GM10266 (cell line): ENCODE data around the gene SLC16A10.
"Not testable (repeated sequence)": the region's sequence is repeated elsewhere in the genome, so short reads cannot be mapped to it uniquely, and the experiment has no call there.

Experiments
- DNase-seq: peaks from one replicate; pipeline ENCODE4 v3.0.0; 2012; ENCODE audit errors: extremely low spot score
- CTCF ChIP-seq: IDR thresholded peaks from 2 replicates; pipeline ENCODE4 v1.5.1; 2012; ENCODE audit warnings: mild to moderate bottlenecking, low read depth; ENCODE audit not compliant: control insufficient read depth, insufficient read depth; ENCODE audit errors: missing control alignments

SLC16A10 gene

GRCh38 chr6:111087871-111088667 is 766 bp downstream of the SLC16A10 start:
- peak; percentile 53 for DNase-seq
- TF ChIP-seq CTCF: no peak

GRCh38 chr6:111088668-111089003 is 1.3 kb downstream of the SLC16A10 start:
- no peak for DNase-seq
- no peak for TF ChIP-seq CTCF

- no peak for TF ChIP-seq CTCF
- DNase-seq: no peak
Measured at GRCh38 chr6:111090766-111091165, 3.5 kb downstream of the SLC16A10 start.

GRCh38 chr6:111091987-111092386 is 4.7 kb downstream of the SLC16A10 start:
- DNase-seq: no peak
- TF ChIP-seq CTCF: no peak

- DNase-seq: not testable (repeated sequence)
Measured at GRCh38 chr6:111095488-111095887, 8.2 kb downstream of the SLC16A10 start.

- no peak for TF ChIP-seq CTCF
- DNase-seq: no peak
Measured at GRCh38 chr6:111096246-111096645, 8.9 kb downstream of the SLC16A10 start.

- no peak for TF ChIP-seq CTCF
- no peak for DNase-seq
Measured at GRCh38 chr6:111098597-111098996, 11.3 kb downstream of the SLC16A10 start.

GRCh38 chr6:111101987-111102386 is 14.7 kb downstream of the SLC16A10 start:
- TF ChIP-seq CTCF: no peak
- DNase-seq: no peak
